ENCODE data around the gene ABO. TPM values are rescaled to one million over a fixed set of nuclear protein-coding genes. Genes with fewer than 3 reads are reported as not detected.

ABO gene
- total RNA-seq, 1 donor from 2014 or later: 3.7 TPM

GRCh38 chr9:133246991-133247390 lies 28.0 kb downstream of the ABO start:
- TF ChIP-seq CTCF (conservative IDR thresholded peaks at IDR 0.05): no peak
- Mint-ChIP-seq H3K4me3 (no peak overlapping the region), H3K27ac (no peak overlapping the region), H3K36me3 (no peaks in the 10 kb centered on the region), H3K4me1 (ENCODE audit: unreplicated experiment) (peaks cover 19% of the 10 kb centered on the region), H3K9me3 (no peaks in the 10 kb centered on the region), H3K27me3 (no peaks in the 10 kb centered on the region)
- DNase-seq (ENCODE audit: extremely low spot score, unreplicated experiment): no peak

- H3K4me1 Mint-ChIP-seq (ENCODE audit: unreplicated experiment): peaks cover 19% of the 10 kb centered on the region
- peak; percentile 60 for DNase-seq (ENCODE audit: extremely low spot score, unreplicated experiment)
- H3K36me3 Mint-ChIP-seq: no peaks in the 10 kb centered on the region
- TF ChIP-seq CTCF (conservative IDR thresholded peaks at IDR 0.05): no peak
- H3K27ac Mint-ChIP-seq: no peak overlapping the region
- H3K4me3 Mint-ChIP-seq: no peak overlapping the region
- H3K9me3 Mint-ChIP-seq: no peaks in the 10 kb centered on the region
- H3K27me3 Mint-ChIP-seq: no peaks in the 10 kb centered on the region
These were observed 28.4 kb downstream of the ABO start for GRCh38 chr9:133246562-133246961.

GRCh38 chr9:133242991-133243390 lies 32.0 kb downstream of the ABO start:
- TF ChIP-seq CTCF (conservative IDR thresholded peaks at IDR 0.05): no peak
- Mint-ChIP-seq H3K27ac (no peak overlapping the region), H3K36me3 (no peaks in the 10 kb centered on the region), H3K4me1 (ENCODE audit: unreplicated experiment) (peaks cover 6% of the 10 kb centered on the region), H3K4me3 (no peak overlapping the region), H3K9me3 (no peaks in the 10 kb centered on the region), H3K27me3 (no peaks in the 10 kb centered on the region)
- DNase-seq (ENCODE audit: extremely low spot score, unreplicated experiment): no peak

GRCh38 chr9:133242241-133242640 lies 32.8 kb downstream of the ABO start:
- H3K36me3 Mint-ChIP-seq: no peaks in the 10 kb centered on the region
- H3K27ac Mint-ChIP-seq: no peak overlapping the region
- H3K4me3 Mint-ChIP-seq: no peak overlapping the region
- no peak for DNase-seq (ENCODE audit: extremely low spot score, unreplicated experiment)
- no peak for TF ChIP-seq CTCF (conservative IDR thresholded peaks at IDR 0.05)
- H3K9me3 Mint-ChIP-seq: no peaks in the 10 kb centered on the region
- peaks cover 14% of the 10 kb centered on the region for H3K4me1 Mint-ChIP-seq (ENCODE audit: unreplicated experiment)
- no peaks in the 10 kb centered on the region for H3K27me3 Mint-ChIP-seq

- Mint-ChIP-seq H3K36me3 (no peaks in the 10 kb centered on the region), H3K27me3 (no peaks in the 10 kb centered on the region)
- no peak for DNase-seq (ENCODE audit: extremely low spot score, unreplicated experiment)
These were observed 35.4 kb downstream of the ABO start for GRCh38 chr9:133239533-133240090.

More at GRCh38 chr9:133239533-133240090, 35.4 kb downstream of the ABO start:
- Mint-ChIP-seq H3K4me3 (peak overlapping the region; percentile 82), H3K4me1 (ENCODE audit: unreplicated experiment) (peaks cover 17% of the 10 kb centered on the region), H3K9me3 (no peaks in the 10 kb centered on the region), H3K27ac (no peak overlapping the region)
- TF ChIP-seq CTCF (conservative IDR thresholded peaks at IDR 0.05): no peak

Measured in type B pancreatic cell (in vitro differentiated cells).